A549 (cell line): ENCODE measurements around the gene FSHR.

ENCODE experiments used
- BHLHE40 ChIP-seq: IDR thresholded peaks from 2 replicates; pipeline ENCODE4 v1.6.1; 2012; ENCODE audit warnings: low read depth, low read length, inconsistent platforms
- CEBPB ChIP-seq, 2 experiments: fragments of >200 bp in 1 of 2; sonication (Bioruptor Twin) in 1 of 2; formaldehyde crosslinking in 1 of 2; IDR thresholded peaks; 2 replicates each; pipeline ENCODE4 v1.6.1; 2012 to 2016
- CTCF ChIP-seq: fragments of >200 bp; sonication (Bioruptor Twin); formaldehyde crosslinking; IDR thresholded peaks from 3 replicates; pipeline ENCODE4 v1.5.1; 2016
- EHF ChIP-seq: fragments of 250-450 bp; sonication (Bioruptor Pico); IDR thresholded peaks from 2 replicates; pipeline ENCODE4 v1.5.0; 2020; ENCODE audit warnings: mild to moderate bottlenecking
- FOSB ChIP-seq: fragments of 250-450 bp; sonication (Bioruptor Pico); IDR thresholded peaks from 2 replicates; pipeline ENCODE4 v1.5.0; 2020; ENCODE audit warnings: mild to moderate bottlenecking, moderate library complexity
- HDAC2 ChIP-seq: fragments of 200-600 bp; sonication (generic); IDR thresholded peaks from 2 replicates; pipeline ENCODE4 v1.6.1; 2016
- HEYL ChIP-seq: fragments of 250-450 bp; sonication (Bioruptor Pico); IDR thresholded peaks from 2 replicates; pipeline ENCODE4 v1.8.0; 2021; ENCODE audit warnings: mild to moderate bottlenecking, moderate library complexity
- KDM5A ChIP-seq: fragments of 200-600 bp; sonication (generic); IDR thresholded peaks from 2 replicates; pipeline ENCODE4 v1.6.1; 2016; ENCODE audit warnings: antibody characterized with exemption, mild to moderate bottlenecking
- POLR2A ChIP-seq: IDR thresholded peaks from 2 replicates; pipeline ENCODE4 v1.6.1; 2012; ENCODE audit warnings: mild to moderate bottlenecking, low read length
- SMC3 ChIP-seq: fragments of >200 bp; sonication (Bioruptor Twin); formaldehyde crosslinking; IDR thresholded peaks from 3 replicates; pipeline ENCODE4 v1.6.1; 2018; ENCODE audit warnings: inconsistent platforms
- SREBF2 ChIP-seq: fragments of 450-650 bp; IDR thresholded peaks from 2 replicates; pipeline ENCODE4 v1.6.1; 2014; ENCODE audit warnings: mild to moderate bottlenecking, moderate library complexity
- USF2 ChIP-seq: fragments of 450-650 bp; IDR thresholded peaks from 2 replicates; pipeline ENCODE4 v1.6.1; 2014; ENCODE audit warnings: antibody characterized with exemption
- TF ChIP-seq, protein P1 (sequence below): IDR thresholded peaks from 2 replicates; pipeline ENCODE4 v1.6.1; 2012

DNA sequence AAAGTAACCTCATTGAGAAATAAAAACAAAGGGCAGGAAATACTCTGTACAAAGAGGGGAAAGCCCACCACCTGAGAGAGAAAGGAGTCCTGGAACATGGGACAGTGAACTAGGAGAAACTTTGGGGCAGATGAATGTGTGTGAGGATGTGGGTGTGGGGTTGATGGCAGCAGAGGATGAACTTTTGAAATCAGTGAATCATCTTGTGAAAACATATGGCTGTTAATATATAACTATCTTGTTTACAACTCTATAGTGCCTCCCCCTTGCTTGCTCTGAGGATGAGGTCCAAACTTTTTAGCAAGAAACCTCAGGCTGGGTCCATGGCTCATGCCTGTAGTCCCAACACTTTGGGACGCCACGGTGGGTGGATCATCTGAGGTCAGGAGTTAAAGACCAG is 227.0 kb downstream of the FSHR start:
- TF ChIP-seq BHLHE40 (no peak), CTCF (no peak), KDM5A (no peak), CEBPB (IDR thresholded peaks at IDR 0.05) (no peak), HEYL (CRISPR knock-in tag) (no peak), SMC3 (no peak), EHF (CRISPR knock-in tag) (no peak), HDAC2 (no peak), POLR2A (no peak), FOSB (no peak), SREBF2 (no peak), USF2 (no peak)
- TF ChIP-seq, protein P1, sequence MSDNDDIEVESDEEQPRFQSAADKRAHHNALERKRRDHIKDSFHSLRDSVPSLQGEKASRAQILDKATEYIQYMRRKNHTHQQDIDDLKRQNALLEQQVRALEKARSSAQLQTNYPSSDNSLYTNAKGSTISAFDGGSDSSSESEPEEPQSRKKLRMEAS, result no peak
